AG04449 (cell line): ENCODE measurements around the gene KCNA10.

ENCODE experiments used
- CTCF ChIA-PET: fragments of 350-600 bp; formaldehyde crosslinking; extraction: SDS; loops from one replicate; lab custom pipeline; 2021; ENCODE audit warnings: antibody characterized with exemption; lab: Yijun Ruan, JAX
- POLR2A ChIA-PET: fragments of 400-600, 350-600 bp; formaldehyde crosslinking; extraction: SDS; loops from one replicate; lab custom pipeline; 2020; ENCODE audit warnings: antibody characterized with exemption, inconsistent platforms; lab: Yijun Ruan, JAX
- DNase-seq: peaks from one replicate; pipeline ENCODE4 v3.0.0-alpha.2; 2010; ENCODE audit warnings: low read depth, low spot score
- H3K4me3 ChIP-seq: 2 replicates; pipeline ENCODE4 v1.5.1; 2011; ENCODE audit warnings: low read depth, mild to moderate bottlenecking, control low read depth, low read length
- TF ChIP-seq, protein P1 (sequence below): IDR thresholded peaks from one replicate; pipeline ENCODE4 v1.5.1; 2011; ENCODE audit warnings: mild to moderate bottlenecking, moderate library complexity, low read length, control low read depth, inconsistent platforms; ENCODE audit not compliant: insufficient read depth; ENCODE audit errors: missing control alignments

KCNA10 gene

DNA sequence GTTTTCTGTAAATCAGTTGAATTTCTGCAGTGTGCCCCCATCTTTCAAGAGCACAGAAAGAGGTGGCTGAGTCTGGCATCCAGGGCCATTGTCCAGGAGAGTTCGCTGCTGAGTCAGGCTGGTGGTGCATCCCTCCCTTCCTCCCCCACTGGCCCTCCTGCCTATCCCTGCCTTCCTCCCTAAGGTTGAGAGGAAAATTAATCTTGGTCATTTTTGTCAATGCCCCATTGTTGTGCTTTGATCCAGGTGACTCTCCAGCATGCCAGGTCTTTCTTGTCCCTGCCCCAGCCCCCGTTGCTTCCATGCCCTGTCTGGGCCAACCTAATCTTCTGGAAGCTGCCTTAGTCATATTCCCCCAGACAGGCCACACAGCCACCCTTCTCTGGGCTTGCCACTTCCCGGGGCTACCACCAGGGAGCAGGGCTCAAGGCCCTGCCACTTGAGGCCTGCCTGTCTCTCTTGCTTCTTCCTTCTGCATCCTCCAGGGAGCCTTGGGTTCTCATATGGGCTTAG is 41.5 kb downstream of the KCNA10 start:
- ChIA-PET CTCF (interaction anchor here (1.4 to 4.3 kb wide), 3 partner anchors 12 to 18 kb away, joined by 3 to 32 read pairs (median 7); no protein-coding TSS in a partner anchor), POLR2A (no interaction called here)

DNA sequence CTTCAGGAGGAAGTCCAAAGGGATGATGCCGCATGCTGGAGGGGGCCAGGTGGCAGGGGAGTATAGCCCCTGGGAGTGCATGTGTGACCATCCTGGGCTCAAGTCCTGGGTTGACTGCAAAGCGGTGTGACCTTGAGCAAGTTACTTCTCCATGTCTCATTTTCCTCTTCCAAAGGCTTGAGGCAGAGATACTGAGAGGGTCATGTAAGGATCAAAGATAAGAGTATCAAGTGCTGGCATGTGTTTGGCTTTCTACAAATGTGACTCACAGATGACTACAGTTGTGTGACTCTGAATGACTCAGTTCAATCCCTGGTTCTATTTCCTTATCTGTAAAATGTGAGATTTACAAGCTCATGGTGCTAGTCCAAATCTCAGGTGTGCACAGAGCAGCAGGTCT is 41.9 kb downstream of the KCNA10 start:
- no peak overlapping the region for H3K4me3 ChIP-seq
- TF ChIP-seq, protein P1, sequence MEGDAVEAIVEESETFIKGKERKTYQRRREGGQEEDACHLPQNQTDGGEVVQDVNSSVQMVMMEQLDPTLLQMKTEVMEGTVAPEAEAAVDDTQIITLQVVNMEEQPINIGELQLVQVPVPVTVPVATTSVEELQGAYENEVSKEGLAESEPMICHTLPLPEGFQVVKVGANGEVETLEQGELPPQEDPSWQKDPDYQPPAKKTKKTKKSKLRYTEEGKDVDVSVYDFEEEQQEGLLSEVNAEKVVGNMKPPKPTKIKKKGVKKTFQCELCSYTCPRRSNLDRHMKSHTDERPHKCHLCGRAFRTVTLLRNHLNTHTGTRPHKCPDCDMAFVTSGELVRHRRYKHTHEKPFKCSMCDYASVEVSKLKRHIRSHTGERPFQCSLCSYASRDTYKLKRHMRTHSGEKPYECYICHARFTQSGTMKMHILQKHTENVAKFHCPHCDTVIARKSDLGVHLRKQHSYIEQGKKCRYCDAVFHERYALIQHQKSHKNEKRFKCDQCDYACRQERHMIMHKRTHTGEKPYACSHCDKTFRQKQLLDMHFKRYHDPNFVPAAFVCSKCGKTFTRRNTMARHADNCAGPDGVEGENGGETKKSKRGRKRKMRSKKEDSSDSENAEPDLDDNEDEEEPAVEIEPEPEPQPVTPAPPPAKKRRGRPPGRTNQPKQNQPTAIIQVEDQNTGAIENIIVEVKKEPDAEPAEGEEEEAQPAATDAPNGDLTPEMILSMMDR, result no peak
- ChIA-PET CTCF (interaction anchor here (1.2 to 4.3 kb wide), 5 partner anchors 10 to 274 kb away, joined by 3 to 32 read pairs (median 5); no protein-coding TSS in a partner anchor), POLR2A (no interaction called here)
- no peak for DNase-seq

More for the DNA sequence above, 41.5 kb downstream of the KCNA10 start:
- TF ChIP-seq, protein P1, result no peak
- H3K4me3 ChIP-seq, result no peak overlapping the region
- no peak for DNase-seq

DNA sequence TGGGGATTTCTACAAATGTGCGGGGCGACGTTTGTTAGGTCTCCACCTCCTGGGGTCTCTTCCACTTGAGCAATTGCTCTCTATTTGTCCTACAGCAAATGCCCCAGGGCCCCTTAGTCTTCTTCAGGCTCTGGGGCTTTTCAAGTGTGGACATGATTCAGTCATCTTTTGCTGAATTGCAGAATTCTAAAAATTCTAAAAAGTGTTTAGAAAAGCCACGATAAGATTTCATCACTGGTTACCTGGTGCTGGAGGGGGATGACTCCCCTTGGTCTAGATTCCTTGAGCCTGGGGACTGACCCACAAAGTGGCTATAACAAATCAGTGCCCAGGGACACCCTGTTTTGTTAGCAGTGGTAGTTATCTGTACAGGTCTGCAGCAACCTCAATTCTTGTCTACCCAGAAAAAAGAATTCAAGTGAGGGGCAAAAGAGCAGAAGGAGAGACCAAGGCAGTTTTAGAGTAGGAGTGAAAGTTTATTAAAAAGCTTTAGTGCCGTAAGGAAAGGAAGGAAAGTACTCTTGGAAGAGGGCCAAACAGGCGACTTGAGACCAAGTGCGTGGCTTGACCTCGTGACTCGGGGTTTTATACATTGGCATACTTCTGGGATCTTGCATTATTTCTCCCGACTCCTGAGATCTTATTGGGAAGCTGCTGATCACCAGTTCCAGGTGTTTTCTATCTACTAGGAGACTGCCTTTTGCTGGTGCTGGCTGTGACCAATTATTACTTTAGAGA is 42.8 kb downstream of the KCNA10 start:
- no peak for DNase-seq
- ChIA-PET CTCF (interaction anchor here (1.2 to 4.3 kb wide), 5 partner anchors 9 to 273 kb away, joined by 3 to 32 read pairs (median 5); no protein-coding TSS in a partner anchor), POLR2A (no interaction called here)
- TF ChIP-seq, protein P1, result no peak
- H3K4me3 ChIP-seq, result no peak overlapping the region

DNA sequence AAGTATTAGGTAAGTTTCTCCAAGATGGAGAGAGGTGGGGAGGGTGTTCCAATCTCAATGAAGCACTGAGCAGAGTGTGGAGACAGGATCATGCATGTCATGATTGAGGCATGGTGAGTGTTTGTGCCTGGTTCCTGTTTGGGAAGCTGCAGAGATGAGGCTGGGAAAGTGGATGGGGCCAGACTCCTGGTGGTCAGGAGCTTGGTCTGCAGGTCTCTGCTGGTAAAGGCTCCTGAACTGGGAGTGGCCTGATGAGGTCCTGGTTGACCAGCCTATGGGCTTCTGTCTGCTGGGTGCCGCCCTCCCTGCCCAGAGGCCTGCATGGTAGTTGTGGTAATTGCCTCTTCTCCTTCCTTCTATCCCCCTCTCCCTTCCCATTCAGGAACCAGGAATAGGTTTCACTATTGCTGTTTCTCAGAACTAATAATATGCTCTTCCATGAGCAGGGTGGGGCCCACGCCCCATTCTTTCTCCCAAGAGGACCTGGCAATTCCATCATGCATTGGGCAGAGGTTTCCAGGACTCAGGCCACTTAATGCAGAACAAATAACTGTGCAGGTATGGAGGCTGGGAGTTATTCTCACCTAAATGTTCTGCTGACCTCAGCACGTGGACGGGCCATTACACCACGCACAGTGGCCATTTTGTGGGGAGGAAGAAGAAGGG is 43.5 kb downstream of the KCNA10 start:
- no peak for DNase-seq
- TF ChIP-seq, protein P1, result no peak
- CTCF ChIA-PET, result interaction anchor here (4.3 kb wide), 1 partner anchor 20 kb away, joined by 32 read pairs; no protein-coding TSS in a partner anchor
- H3K4me3 ChIP-seq, result no peak overlapping the region
- POLR2A ChIA-PET, result no interaction called here

DNA sequence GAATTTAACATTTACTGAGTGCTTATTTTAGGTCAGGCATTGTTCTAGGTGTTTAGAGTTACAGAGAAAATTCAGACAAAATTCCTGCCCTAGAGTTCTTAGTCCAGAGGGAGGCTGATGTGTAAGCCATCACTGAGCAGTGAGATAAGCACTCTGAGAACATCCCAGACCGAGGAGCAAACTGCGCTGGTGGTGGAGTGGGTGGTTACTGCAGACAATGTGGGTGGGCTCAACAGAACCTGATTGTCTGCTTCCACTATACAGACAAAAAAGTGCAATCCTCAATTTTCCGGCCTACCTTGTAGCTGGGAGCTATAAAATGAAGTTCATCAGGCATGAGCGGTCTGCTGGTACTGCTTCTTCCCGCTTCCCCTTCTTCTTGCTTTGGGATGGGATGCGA is 44.5 kb downstream of the KCNA10 start:
- ChIA-PET CTCF (interaction anchor here (1.1 to 2.2 kb wide), 4 partner anchors 14 to 267 kb away, joined by 3 to 21 read pairs (median 4); no protein-coding TSS in a partner anchor), POLR2A (no interaction called here)
- TF ChIP-seq, protein P1, result no peak
- no peak for DNase-seq
- H3K4me3 ChIP-seq, result no peak overlapping the region
